HFF-Myc (cell line): ENCODE measurements around the gene GEMIN4.
"Not testable (repeated sequence)": the region's sequence is repeated elsewhere in the genome, so short reads cannot be mapped to it uniquely, and the experiment has no call there.

Experiments
- DNase-seq: peaks from one replicate; pipeline ENCODE4 v3.0.0-alpha.2; 2011; ENCODE audit warnings: low read depth; ENCODE audit errors: extremely low read depth
- H3K4me3 ChIP-seq: replicated peaks from 2 replicates; pipeline ENCODE4 v1.5.1; 2011; ENCODE audit warnings: low read depth, mild to moderate bottlenecking, control low read depth, low read length
- CTCF ChIP-seq: IDR thresholded peaks from 2 replicates; pipeline ENCODE4 v1.5.1; 2012; ENCODE audit warnings: mild to moderate bottlenecking, low read depth, low read length, control low read depth; ENCODE audit errors: missing control alignments

Gene GEMIN4

GRCh38 chr17:774313-774584 is 22.2 kb upstream of the GEMIN4 start:
- no peak for TF ChIP-seq CTCF
- DNase-seq, result no peak
- H3K4me3 ChIP-seq, result no peak overlapping the region

GRCh38 chr17:773467-774312 is 21.6 kb upstream of the GEMIN4 start:
- no peak for TF ChIP-seq CTCF
- H3K4me3 ChIP-seq, result no peak overlapping the region
- DNase-seq, result no peak

- H3K4me3 ChIP-seq, result no peak overlapping the region
- no peak for DNase-seq
- TF ChIP-seq CTCF, result no peak
These were observed 21.0 kb upstream of the GEMIN4 start for GRCh38 chr17:773016-773415.

- no peak for DNase-seq
- no peak for TF ChIP-seq CTCF
These were observed 15.0 kb upstream of the GEMIN4 start for GRCh38 chr17:767076-767475.

GRCh38 chr17:760371-760770 is 8.3 kb upstream of the GEMIN4 start:
- H3K4me3 ChIP-seq, result no peak overlapping the region

More at GRCh38 chr17:767076-767475, 15.0 kb upstream of the GEMIN4 start:
- no peak overlapping the region for H3K4me3 ChIP-seq

GRCh38 chr17:759964-760363 is 7.9 kb upstream of the GEMIN4 start:
- TF ChIP-seq CTCF, result no peak
- no peak for DNase-seq
- no peak overlapping the region for H3K4me3 ChIP-seq

More at GRCh38 chr17:760371-760770, 8.3 kb upstream of the GEMIN4 start:
- no peak for TF ChIP-seq CTCF
- no peak for DNase-seq

- not testable (repeated sequence) for DNase-seq, H3K4me3 ChIP-seq
These were observed 4.0 kb upstream of the GEMIN4 start for GRCh38 chr17:756010-756567.

GRCh38 chr17:755319-755961 is 3.4 kb upstream of the GEMIN4 start:
- not testable (repeated sequence) for H3K4me3 ChIP-seq, DNase-seq
